GM15510 (cell line): ENCODE results near the gene SCN1A.

ENCODE experiments used
- POLR2A ChIP-seq: IDR thresholded peaks from 3 replicates; pipeline ENCODE4 v1.6.1; 2011; ENCODE audit warnings: borderline replicate concordance; ENCODE audit not compliant: insufficient read length; ENCODE audit errors: extremely low read depth

The SCN1A gene

DNA sequence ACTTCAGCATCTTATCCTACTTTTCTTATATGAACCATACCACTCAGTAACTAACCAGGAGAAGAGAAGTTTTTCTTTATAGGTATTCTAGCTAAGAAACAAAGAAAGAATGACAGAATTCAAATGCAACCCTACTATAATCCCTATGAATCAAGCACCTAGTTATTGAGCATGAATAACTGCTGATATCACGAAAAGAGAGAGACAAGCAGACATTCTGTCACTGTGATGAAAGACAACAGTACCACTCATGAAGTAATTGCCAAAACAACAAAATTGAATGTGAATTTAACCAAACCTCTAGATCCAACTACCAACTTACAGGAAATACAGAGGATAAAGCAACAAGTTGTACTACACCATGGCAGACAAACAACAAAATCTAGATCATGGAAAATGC lies 189.6 kb downstream of the SCN1A start:
- no peak for TF ChIP-seq POLR2A
